IPS-18a (cell line): ENCODE measurements around the gene CHIC2.

Experiments
- H3K27ac ChIP-seq: one replicate; pipeline ENCODE4 v1.5.1; 2013; ENCODE audit warnings: low read length
- H3K27me3 ChIP-seq: one replicate; pipeline ENCODE4 v1.6.1; 2013; ENCODE audit warnings: mild to moderate bottlenecking, low read length; ENCODE audit not compliant: control insufficient read depth, insufficient read depth
- H3K36me3 ChIP-seq: one replicate; pipeline ENCODE4 v1.6.1; 2013; ENCODE audit warnings: low read depth, low read length; ENCODE audit not compliant: control insufficient read depth
- H3K4me1 ChIP-seq: one replicate; pipeline ENCODE4 v1.6.1; 2013; ENCODE audit warnings: low read depth, low read length; ENCODE audit not compliant: control insufficient read depth
- H3K4me3 ChIP-seq: one replicate; pipeline ENCODE4 v1.5.1; 2013; ENCODE audit warnings: low read length
- H3K9ac ChIP-seq: one replicate; pipeline ENCODE4 v1.6.1; 2013; ENCODE audit warnings: mild to moderate bottlenecking, low read length, moderate library complexity
- H3K9me3 ChIP-seq: one replicate; pipeline ENCODE4 v1.6.1; 2013; ENCODE audit warnings: low read depth, low read length; ENCODE audit not compliant: control insufficient read depth

The CHIC2 gene

DNA sequence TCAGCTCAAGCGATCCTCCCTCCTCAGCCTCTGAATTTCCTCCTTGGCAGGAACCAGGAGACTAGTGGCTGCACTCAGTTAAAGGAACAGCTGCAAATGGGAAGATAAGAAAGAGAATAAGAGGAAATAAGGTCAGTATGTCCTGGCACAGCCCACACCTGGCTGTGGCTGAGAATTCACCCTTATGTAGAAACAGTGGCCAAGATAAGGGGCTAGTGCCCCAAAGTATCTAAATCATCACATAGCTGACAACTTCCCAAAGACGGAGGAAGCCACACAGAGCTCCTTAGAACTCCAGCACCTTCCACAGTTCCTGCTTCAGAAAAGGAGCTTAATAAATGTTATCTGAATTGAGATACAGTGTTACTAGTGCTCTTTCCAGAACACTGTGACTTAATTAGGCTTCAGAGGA is 2.3 kb upstream of the CHIC2 start:
- H3K27me3 ChIP-seq, result peaks cover 7% of the 10 kb centered on the region
- H3K4me1 ChIP-seq, result peaks cover 21% of the 10 kb centered on the region
- H3K4me3 ChIP-seq, result no peak overlapping the region
- H3K9me3 ChIP-seq, result no peaks in the 10 kb centered on the region
- H3K27ac ChIP-seq, result no peak overlapping the region
- H3K9ac ChIP-seq, result no peak overlapping the region
- no peaks in the 10 kb centered on the region for H3K36me3 ChIP-seq

- Histone ChIP-seq H3K4me3 (no peak overlapping the region), H3K9me3 (no peaks in the 10 kb centered on the region), H3K27ac (no peak overlapping the region), H3K4me1 (peaks cover 26% of the 10 kb centered on the region), H3K9ac (no peak overlapping the region), H3K36me3 (no peaks in the 10 kb centered on the region), H3K27me3 (peaks cover 7% of the 10 kb centered on the region)
Observed at GRCh38 chr4:54066088-54066415, 1.6 kb upstream of the CHIC2 start.

DNA sequence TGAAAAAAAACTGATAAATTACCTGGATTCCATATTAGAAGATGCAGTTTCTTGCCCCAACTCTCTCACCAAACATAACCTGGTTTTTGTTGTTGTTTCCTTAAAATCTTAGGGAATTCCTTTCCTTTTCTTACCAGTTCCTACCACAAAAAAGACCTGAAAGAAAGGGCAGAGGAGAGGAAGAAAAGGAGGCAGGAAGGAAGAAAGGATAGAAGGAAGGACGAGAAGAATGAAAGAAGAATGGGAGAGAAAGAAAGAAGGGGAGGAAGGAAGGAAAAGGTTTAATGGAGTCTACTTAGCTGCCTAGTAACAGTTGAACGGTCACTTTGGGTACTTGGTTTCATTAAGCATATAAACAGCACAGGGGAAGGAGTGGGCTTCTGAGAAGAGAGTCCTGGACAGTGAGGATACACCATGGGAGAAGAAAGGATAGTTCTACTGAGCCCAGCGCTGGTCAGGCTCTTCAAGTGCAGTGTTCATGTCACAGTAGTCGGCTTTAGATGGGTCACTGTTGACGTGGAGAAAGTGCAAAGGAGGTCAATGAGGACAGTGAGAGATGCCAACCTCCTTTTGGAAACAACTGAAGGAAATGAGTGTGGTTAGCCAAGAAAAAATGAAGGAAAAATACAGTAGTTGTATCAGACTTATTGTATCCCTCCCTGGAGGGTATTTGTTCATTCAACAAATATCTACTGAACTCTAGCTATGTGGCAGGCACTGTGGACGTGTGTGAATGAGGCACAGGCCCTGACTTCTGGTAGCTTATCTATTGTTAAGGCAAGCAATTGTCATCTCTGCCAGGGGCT is 1.1 kb upstream of the CHIC2 start:
- peak overlapping the region; percentile 87 for H3K4me3 ChIP-seq

GRCh38 chr4:54063737-54064316 is 578 bp downstream of the CHIC2 start:
- Histone ChIP-seq H3K27ac (no peak overlapping the region), H3K9ac (peak overlapping the region; percentile 82), H3K36me3 (no peaks in the 10 kb centered on the region), H3K27me3 (peaks cover 7% of the 10 kb centered on the region), H3K9me3 (no peaks in the 10 kb centered on the region), H3K4me3 (peak overlapping the region; percentile 88), H3K4me1 (peaks cover 26% of the 10 kb centered on the region)

More for the DNA sequence above, 1.1 kb upstream of the CHIC2 start:
- H3K9ac ChIP-seq, result no peak overlapping the region
- H3K27me3 ChIP-seq, result peaks cover 7% of the 10 kb centered on the region
- no peaks in the 10 kb centered on the region for H3K36me3 ChIP-seq
- no peak overlapping the region for H3K27ac ChIP-seq
- no peaks in the 10 kb centered on the region for H3K9me3 ChIP-seq
- peaks cover 26% of the 10 kb centered on the region for H3K4me1 ChIP-seq

- Histone ChIP-seq H3K4me1 (peaks cover 26% of the 10 kb centered on the region), H3K9ac (peak overlapping the region; percentile 82), H3K27ac (no peak overlapping the region), H3K9me3 (no peaks in the 10 kb centered on the region), H3K27me3 (peaks cover 7% of the 10 kb centered on the region), H3K4me3 (peak overlapping the region; percentile 88), H3K36me3 (no peaks in the 10 kb centered on the region)
Observed at GRCh38 chr4:54063229-54063628, 1.2 kb downstream of the CHIC2 start.

DNA sequence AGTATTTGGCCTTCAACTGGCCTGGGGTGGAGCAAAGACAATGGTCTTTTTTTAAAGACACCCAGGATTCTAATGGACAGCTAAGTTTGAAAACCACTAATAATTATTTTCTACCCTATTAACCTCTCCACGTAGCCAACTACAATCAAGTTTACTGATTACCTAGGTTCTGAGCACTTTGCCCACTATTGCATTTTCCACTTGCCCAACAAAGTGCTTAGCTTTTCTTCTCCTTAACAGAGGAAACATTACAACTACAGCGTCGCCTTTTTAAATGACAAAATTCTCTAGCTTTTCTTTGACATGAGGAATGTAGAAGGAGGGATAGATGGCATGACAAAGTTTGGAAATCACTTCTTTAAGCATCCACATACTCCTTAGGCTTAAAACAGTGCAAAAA is 2.0 kb downstream of the CHIC2 start:
- Histone ChIP-seq H3K4me3 (peak overlapping the region; percentile 88), H3K4me1 (peaks cover 26% of the 10 kb centered on the region), H3K36me3 (no peaks in the 10 kb centered on the region), H3K27ac (no peak overlapping the region), H3K9ac (no peak overlapping the region), H3K9me3 (no peaks in the 10 kb centered on the region), H3K27me3 (peaks cover 7% of the 10 kb centered on the region)

GRCh38 chr4:54061873-54062272 is 2.5 kb downstream of the CHIC2 start:
- Histone ChIP-seq H3K27ac (no peak overlapping the region), H3K27me3 (peaks cover 7% of the 10 kb centered on the region), H3K4me1 (peaks cover 26% of the 10 kb centered on the region), H3K9me3 (no peaks in the 10 kb centered on the region), H3K36me3 (no peaks in the 10 kb centered on the region), H3K4me3 (no peak overlapping the region), H3K9ac (no peak overlapping the region)

DNA sequence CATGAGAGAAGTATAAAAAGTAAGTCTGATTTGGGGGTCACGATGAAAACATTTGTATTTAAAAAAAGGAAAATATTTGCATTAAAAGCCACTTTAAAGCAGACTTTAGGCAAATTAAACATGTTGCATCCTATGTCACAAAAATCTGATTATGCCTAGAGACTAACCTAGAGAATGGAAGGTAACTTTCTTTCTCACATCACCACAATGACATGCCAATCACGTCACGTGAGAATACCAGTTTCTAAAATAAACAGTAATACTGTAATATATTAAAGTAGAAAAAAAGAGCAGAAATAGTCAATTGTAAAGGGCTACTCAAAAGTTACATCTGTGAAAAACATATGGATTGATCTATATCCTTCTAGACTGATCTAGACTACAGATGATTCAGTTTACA is 3.3 kb downstream of the CHIC2 start:
- Histone ChIP-seq H3K27me3 (peaks cover 7% of the 10 kb centered on the region), H3K4me1 (peaks cover 26% of the 10 kb centered on the region), H3K4me3 (no peak overlapping the region), H3K9ac (no peak overlapping the region), H3K9me3 (no peaks in the 10 kb centered on the region), H3K27ac (no peak overlapping the region), H3K36me3 (no peaks in the 10 kb centered on the region)

- Histone ChIP-seq H3K9ac (no peak overlapping the region), H3K27me3 (peaks cover 3% of the 10 kb centered on the region), H3K9me3 (no peaks in the 10 kb centered on the region), H3K36me3 (no peaks in the 10 kb centered on the region), H3K4me3 (no peak overlapping the region), H3K27ac (no peak overlapping the region), H3K4me1 (peaks cover 24% of the 10 kb centered on the region)
Observed at GRCh38 chr4:54060116-54060515, 4.3 kb downstream of the CHIC2 start.

DNA sequence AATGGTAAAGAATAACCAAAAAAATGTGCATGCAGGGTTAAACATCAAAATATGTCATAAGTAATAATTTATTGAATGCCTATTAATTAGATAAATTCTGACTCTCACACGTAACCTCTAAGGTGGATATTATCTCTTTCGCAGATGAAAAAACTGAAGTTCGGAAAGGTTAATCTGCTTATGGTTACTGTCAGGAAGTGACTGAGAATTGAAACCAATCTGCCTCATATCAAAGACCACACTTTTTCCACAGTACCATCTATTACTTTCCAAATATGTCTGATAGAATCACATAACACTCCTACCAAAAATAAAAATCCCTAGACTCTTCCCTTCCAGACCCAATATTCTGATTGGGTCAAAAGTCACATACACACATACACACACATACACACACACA is 6.2 kb downstream of the CHIC2 start:
- Histone ChIP-seq H3K27ac (no peak overlapping the region), H3K4me3 (no peak overlapping the region), H3K4me1 (peaks cover 16% of the 10 kb centered on the region)

GRCh38 chr4:54056360-54056759 is 8.0 kb downstream of the CHIC2 start:
- no peaks in the 10 kb centered on the region for H3K9me3 ChIP-seq
- H3K4me1 ChIP-seq, result peaks cover under 1% of the 10 kb centered on the region
- no peak overlapping the region for H3K9ac ChIP-seq
- H3K36me3 ChIP-seq, result no peaks in the 10 kb centered on the region
- H3K4me3 ChIP-seq, result no peak overlapping the region
- H3K27me3 ChIP-seq, result no peaks in the 10 kb centered on the region
- no peak overlapping the region for H3K27ac ChIP-seq

More for the DNA sequence above, 6.2 kb downstream of the CHIC2 start:
- H3K27me3 ChIP-seq, result no peaks in the 10 kb centered on the region
- no peak overlapping the region for H3K9ac ChIP-seq
- H3K36me3 ChIP-seq, result no peaks in the 10 kb centered on the region
- no peaks in the 10 kb centered on the region for H3K9me3 ChIP-seq

DNA sequence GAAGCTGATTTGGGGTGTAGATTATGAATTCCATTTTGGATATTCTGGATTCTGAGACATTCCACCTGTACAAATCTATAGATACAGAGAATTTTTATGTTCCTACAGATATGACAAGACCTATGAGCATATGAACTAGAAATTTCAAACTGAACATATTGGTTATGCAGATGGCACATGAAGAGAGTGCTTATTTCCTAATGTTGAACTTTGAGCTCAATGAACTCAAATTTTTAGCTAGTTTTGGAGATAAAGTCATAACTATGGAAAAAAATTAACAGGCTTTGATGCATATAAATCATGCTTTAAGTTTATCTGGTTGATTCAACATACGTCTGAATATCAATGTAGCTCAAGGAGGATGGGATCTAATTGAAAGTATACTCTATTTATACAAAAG is 8.9 kb downstream of the CHIC2 start:
- no peaks in the 10 kb centered on the region for H3K9me3 ChIP-seq
- no peak overlapping the region for H3K4me3 ChIP-seq
- no peaks in the 10 kb centered on the region for H3K4me1 ChIP-seq

More for the DNA sequence above, 8.9 kb downstream of the CHIC2 start:
- H3K9ac ChIP-seq, result no peak overlapping the region
- H3K27me3 ChIP-seq, result no peaks in the 10 kb centered on the region
- no peaks in the 10 kb centered on the region for H3K36me3 ChIP-seq
- H3K27ac ChIP-seq, result no peak overlapping the region
